DMS53 treated with DMSO at 0.1 percent for 48 hours (cell line): ENCODE results near the gene YBEY.
"Not testable (repeated sequence)": the region's sequence is repeated elsewhere in the genome, so short reads cannot be mapped to it uniquely, and the experiment has no call there.

ENCODE experiments used
- DNase-seq: peaks from one replicate; lab custom pipeline; 2025; ENCODE audit not compliant: unreplicated experiment; lab: John Stamatoyannopoulos, UW

YBEY gene

GRCh38 chr21:46285761-46286647 is at the start of gene YBEY:
YBEY (plus strand) TSS chr21:46286342; CDS start chr21:46286914, 572 bp downstream.
- DNase-seq = peak; percentile 61

GRCh38 chr21:46237474-46237873 is 48.7 kb upstream of the YBEY start:
- no peak for DNase-seq

DNA sequence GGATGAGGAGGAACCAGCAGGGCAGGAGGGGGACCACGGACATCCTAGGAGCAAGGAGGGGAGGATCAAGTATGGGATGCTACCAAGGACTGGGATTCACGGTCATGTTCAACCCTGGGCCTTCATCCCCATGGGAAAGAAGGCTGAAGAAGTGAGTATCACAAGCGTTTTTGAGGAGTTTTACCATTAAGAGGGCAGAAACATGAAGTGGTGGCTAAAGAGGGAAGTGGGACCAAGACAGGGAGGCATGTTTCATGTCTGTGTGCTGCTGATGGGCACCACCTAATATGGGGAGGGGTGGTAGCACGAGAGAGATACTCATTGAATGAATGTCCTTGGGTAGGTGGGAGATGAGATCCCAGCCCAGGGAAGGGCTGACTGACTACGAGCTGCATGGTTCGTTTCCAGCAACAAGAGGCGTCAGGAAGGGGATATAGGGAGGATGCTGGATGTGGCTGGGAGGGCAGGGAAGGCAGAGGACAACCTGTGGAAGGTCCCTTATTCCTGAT is 46.3 kb upstream of the YBEY start:
- DNase-seq = no peak

GRCh38 chr21:46241577-46241976 is 44.6 kb upstream of the YBEY start:
- DNase-seq = not testable (repeated sequence)

DNA sequence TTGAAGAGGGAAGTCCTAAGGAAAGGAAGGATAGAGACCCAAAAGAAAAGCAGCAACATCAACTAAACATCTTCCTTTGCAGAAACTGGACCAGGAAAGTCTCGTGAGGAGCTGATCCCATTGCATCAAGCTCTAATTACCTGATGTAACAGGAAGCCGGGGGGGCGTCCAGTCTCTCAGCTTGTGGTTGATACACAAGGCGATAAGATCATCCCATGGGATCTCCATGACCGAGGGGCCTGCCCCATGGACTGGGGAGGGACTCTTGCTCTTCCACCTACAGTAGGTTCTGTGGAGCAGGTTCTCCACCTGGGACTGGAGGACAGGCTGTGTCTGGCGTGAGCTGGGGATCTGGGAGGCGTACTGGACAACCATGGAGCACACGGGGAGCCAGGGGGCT is 42.8 kb upstream of the YBEY start:
- no peak for DNase-seq

DNA sequence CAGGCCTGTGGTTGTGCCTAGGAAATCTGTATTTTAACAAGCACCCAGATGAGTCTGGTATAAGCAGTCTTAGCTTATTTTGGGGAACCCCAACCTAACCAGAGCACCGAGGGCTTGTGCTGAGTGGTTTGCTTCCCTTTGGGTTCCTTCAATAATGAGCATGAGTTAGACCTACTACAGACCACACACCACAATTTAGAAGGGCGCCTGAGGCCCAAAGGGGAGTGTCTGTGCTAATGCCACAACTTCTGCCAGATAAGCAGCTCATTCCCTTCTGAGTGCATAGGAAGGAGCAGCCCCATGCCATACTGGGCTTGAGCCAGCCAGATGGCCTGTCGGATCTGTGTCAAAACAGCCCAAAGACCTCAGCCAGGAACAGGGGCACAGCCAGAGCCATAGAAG is 42.2 kb upstream of the YBEY start:
- DNase-seq = no peak

DNA sequence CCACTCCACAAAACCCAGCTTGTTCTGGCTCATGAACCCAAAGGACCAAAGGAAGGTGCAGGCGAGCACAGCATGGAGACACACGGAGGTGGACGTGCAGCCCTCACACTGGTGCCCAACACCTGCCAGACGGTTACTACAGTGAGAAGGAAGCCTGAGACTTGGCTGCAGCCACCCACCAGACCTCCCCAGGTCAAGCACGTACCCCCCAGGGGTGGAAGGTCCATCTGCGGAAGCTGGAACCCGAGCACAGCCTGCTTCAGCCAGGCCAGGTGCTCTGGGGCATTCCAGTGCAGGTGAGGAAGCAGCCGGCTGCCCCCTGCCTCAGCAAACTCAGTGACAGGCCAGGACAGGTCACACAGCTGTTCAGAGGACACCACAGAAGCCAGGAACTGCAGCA is 41.5 kb upstream of the YBEY start:
- no peak for DNase-seq

DNA sequence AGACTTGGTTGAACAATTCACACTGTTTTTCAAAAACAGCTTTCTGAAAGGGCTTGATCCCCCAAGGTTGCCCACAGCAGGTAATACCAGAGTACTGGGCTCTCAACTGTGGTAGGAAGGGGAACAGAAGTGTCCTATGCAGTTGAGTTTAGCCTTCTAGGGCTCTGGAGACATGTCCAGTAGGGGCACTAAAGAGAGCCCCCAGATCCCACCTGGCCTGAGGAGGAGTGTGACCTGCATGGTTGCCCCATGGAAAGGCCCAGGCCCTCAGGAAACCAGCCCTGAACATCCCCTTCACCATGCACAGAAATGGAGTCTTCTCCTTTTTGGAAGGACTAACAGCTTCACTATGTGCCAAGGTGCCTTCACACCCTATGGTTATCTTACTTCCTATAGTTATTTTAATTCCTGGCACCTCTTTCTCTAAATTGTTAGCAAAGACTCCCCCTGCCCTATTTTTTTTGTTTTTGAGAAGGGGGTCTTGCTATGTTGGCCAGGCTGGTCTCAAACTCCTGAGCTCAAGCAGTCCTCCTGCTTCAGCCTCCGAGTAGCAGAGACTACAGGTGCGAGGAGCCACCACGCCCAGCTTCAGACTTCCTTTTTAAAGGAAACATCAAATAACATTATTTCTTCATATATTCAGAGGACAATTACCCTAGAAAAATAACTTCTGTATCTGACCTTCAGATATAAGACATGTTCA is 40.8 kb upstream of the YBEY start:
- no peak for DNase-seq

DNA sequence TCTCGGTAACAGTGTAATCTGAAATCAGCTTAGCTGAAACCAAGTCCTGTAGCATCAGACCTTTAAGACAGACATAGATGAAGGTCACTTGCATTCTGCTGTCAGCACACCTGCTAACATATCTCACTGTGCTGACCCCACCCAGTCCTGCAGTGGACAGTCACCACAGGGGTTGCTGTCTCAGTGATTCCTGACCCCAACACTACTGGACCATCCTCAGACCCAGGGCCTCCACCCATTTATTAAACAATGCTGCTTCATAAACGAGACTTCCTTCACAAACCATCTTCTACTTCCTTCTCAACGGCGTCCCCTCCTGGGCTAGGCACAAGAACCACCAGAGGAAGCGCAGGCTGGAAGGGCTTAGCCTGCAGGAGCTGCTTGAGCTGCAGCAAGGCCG is 39.8 kb upstream of the YBEY start:
- DNase-seq = no peak

DNA sequence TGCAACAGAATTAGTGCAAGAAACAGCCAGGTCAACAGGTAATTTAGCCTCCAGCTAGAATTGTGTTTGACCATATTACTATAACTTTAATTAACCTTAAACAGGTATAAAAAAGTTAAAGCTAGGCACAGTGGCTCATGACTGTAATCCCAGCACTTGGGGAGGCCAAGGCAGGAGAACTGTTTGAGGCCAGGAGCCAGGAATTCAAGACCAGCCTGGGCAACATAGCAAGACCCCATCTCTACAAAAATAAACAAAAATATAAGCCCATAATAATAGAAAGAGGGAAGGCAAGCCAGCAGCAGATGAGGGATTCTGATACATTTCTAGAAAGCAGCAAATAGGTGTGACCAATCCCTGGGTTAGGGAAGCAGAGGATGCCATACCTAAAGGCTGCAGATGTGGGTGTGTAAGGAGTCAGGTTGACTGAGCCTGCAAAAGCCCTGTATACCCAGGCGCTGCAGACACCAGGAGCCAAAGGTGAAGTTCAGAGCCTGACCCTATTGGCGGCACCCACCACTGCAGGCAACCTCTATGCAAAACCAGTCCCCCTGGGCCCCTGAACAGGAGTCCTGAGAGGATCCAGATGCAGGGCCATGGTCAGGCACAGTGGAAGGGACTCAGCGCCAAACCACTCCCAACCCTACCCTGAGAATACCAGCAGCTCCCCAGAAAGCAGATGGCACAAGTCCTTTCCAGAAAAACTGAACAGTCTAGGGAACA is 38.3 kb upstream of the YBEY start:
- no peak for DNase-seq

DNA sequence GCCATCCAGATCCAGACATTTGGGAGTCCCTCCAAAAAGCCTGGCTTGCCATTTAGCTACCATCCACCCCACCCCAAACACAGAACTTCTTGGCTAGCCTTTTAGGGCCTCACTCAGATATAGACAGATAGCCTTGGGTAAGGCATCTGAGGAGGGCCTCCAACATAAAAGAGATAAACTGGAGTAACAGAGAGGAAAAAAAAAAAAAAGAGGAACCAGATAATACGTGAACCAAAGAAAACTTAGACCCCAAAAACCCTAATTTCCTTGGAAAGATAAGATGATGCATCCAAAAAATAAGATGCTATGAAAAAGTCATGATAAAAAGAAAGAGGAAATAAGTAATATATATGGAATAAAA is 37.7 kb upstream of the YBEY start:
- DNase-seq = no peak

DNA sequence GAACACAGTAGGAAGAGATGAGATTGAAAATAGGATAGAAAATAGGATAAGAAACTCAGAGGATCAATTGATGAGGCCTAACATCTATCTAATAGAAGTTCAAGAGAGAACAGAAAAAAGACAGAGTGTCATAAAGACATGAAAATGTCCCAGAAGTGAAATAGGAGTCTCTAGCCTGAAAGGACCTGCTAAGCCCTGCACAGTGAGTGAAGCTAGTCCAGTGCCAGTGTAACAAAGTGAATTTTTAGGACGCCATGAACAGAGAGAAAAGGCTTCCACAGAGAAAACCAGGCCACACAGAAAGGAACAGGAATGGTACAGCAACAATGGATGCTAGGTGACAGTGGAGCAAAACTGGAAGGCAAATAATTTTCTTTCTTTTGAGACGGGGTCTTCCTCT is 37.3 kb upstream of the YBEY start:
- DNase-seq = no peak

- DNase-seq = no peak
These were observed 35.9 kb upstream of the YBEY start for GRCh38 chr21:46250146-46250725.

GRCh38 chr21:46252840-46253239 is 33.3 kb upstream of the YBEY start:
- DNase-seq = no peak

DNA sequence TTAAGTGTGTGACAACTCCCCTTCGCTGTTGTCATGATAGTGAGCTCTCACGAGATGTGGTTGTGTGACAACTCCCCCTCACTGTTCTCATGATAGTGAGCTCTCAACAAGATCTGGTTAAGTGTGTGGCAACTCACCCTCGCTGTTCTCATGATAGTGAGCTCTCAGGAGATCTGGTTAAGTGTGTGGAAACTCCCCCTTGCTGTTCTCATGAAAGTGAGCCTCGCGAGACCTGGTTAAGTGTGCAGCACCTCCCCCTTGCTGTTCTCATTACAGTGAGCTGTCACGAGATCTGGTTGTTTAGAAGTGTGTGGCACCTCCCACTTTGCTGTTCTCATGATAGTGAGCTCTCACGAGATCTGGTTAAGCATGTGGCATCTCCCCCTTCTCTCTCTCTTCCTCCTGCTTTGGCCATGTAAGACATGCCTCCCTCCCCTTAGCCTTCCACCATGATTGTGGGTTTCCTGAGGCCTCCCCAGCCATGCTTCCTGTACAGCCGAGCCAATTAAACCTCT is 32.5 kb upstream of the YBEY start:
- DNase-seq = no peak

- DNase-seq = no peak
These were observed 31.8 kb upstream of the YBEY start for GRCh38 chr21:46254208-46254975.

DNA sequence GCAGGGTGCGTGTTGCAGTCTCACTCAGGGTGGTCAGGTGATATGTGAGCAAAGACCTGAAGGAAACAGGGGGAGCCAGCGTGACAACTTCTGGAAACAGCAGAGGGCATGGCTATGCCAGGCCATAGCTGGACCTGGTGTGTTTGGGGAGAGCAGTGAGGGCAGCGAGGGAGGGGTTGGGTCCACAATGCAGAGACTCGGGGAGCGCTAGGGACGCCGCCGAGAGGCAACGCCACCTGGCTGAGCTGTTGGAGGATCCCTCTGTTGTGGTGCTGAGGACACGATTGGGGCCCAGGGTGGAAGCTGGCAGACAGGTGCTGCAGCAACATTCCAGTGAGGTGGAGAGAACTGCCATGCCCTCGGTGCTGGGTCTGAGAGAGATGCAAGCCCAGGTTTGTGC is 31.0 kb upstream of the YBEY start:
- no peak for DNase-seq

- no peak for DNase-seq
These were observed 30.3 kb upstream of the YBEY start for GRCh38 chr21:46255758-46256337.

DNA sequence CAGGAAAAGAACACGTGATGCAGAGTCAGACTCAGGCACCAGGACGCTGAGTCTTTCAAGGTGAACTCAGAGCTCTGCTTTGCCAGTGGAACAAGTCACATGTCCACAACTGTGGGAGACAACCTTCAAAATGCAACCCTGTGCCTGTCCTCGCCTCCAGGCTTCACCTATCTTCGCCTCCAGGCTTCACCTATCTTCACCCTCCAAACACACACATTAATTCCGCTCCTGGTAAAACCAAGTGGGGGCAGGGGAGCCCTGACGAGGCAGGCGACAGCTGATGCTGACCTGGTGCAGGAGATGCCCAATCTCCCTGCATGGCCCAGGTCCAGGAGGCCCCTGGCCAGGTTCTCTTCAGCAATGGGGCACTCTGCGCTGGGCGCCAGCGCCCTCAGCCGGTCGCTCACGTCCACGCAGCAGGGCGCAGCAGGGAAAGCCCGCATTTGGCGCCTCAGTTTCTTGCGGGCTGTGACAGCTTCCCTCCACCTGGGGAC is 29.6 kb upstream of the YBEY start:
- no peak for DNase-seq
